ENCODE measurements around the gene MTA3. TPM values are rescaled to one million over a fixed set of nuclear protein-coding genes. Genes with fewer than 3 reads are reported as not detected.

Gene MTA3
- total and polyA plus RNA-seq, 9 of the 15 experiments (the other 6 are each of a cell fraction or from before 2014, with no cell fraction given): 12.4 to 39.6 (median 23.5) TPM

GRCh38 chr2:42770288-42771131, 202.1 kb downstream of the MTA3 start (continued):
- TF ChIP-seq DEAF1 (CRISPR knock-in tag; IDR thresholded peaks at IDR 0.05) (peak; percentile 63), AFF4 (CRISPR knock-in tag; IDR thresholded peaks at IDR 0.05) (no peak), NRF1 (conservative IDR thresholded peaks at IDR 0.05 in 1 of 2, IDR thresholded peaks at IDR 0.05 in 1 of 2) (no peak), HMGN3 (IDR thresholded peaks at IDR 0.05; ENCODE audit: borderline replicate concordance, extremely low read depth, insufficient read length, low read depth, low read length) (no peak), ZC3H8 (IDR thresholded peaks at IDR 0.05) (no peak), RFX5 (IDR thresholded peaks at IDR 0.05; ENCODE audit: low read depth, low read length) (no peak), PRPF4 (IDR thresholded peaks at IDR 0.05; ENCODE audit: insufficient read depth, low read depth, low read length, poor library complexity, severe bottlenecking) (no peak), SIX5 (IDR thresholded peaks at IDR 0.05; ENCODE audit: borderline replicate concordance in 1 of 2, insufficient read depth in 1 of 2, low read depth in 1 of 2, low read length in 2 of 2) (no peak), HOXB6 (CRISPR knock-in tag; IDR thresholded peaks at IDR 0.05; ENCODE audit: borderline replicate concordance) (no peak), ARID4B (CRISPR knock-in tag; IDR thresholded peaks at IDR 0.05) (no peak), THAP7 (CRISPR knock-in tag; IDR thresholded peaks at IDR 0.05) (no peak), LARP7 (IDR thresholded peaks at IDR 0.05) (no peak), HEY1 (CRISPR knock-in tag; IDR thresholded peaks at IDR 0.05; ENCODE audit: borderline replicate concordance) (no peak), FOXA3 (CRISPR knock-in tag; conservative IDR thresholded peaks at IDR 0.05 in 1 of 2, IDR thresholded peaks at IDR 0.05 in 1 of 2) (no peak), ZNF668 (CRISPR knock-in tag; IDR thresholded peaks at IDR 0.05) (no peak), FOXP1 (CRISPR knock-in tag; IDR thresholded peaks at IDR 0.05) (no peak)

Measured in K562 (cell line).